GM21576 (cell line): Measurements from ENCODE around the gene FOXA3.
A peak's percentile ranks its signal among the peaks of the same experiment; 100 is the strongest.
"Not testable (repeated sequence)": the region's sequence is repeated elsewhere in the genome, so short reads cannot be mapped to it uniquely, and the experiment has no call there.

Experiments
- ATAC-seq: cut with Tn5 transposase; IDR thresholded peaks from one replicate; pipeline ENCODE4 v1.9.1; 2021; ENCODE audit warnings: mild to moderate bottlenecking, moderate library complexity; ENCODE audit not compliant: unreplicated experiment

FOXA3 gene

GRCh38 chr19:45887200-45887710 lies 23.1 kb downstream of the FOXA3 start:
- no peak for ATAC-seq

- ATAC-seq = no peak
These were observed 25.2 kb downstream of the FOXA3 start for GRCh38 chr19:45889210-45889885.

- ATAC-seq = no peak
These were observed 26.8 kb downstream of the FOXA3 start for GRCh38 chr19:45890877-45891276.

DNA sequence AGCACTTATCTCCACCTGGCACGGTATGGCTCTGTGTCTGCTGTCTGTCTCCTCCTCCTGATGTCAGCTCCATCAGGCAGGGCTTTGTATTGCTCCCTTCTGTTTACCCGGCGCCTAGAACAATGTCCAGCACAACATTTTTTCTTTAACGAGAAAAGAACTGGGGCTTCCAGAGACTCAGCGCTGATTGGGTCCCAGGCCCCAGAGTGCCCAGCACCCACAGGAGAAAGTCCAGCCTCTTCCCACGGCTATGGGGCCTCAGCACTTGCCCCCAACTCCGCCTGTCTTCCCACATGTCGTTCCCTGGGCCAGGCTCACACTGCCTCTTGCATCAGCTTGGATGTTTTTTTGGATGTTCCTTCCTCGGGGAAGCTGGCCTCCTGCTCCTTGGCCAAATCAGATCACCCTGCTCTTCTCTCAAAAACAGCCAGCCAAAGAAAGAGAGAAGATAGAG lies 31.4 kb downstream of the FOXA3 start:
- ATAC-seq = no peak

- ATAC-seq = not testable (repeated sequence)
These were observed 32.0 kb downstream of the FOXA3 start for GRCh38 chr19:45895983-45896599.

DNA sequence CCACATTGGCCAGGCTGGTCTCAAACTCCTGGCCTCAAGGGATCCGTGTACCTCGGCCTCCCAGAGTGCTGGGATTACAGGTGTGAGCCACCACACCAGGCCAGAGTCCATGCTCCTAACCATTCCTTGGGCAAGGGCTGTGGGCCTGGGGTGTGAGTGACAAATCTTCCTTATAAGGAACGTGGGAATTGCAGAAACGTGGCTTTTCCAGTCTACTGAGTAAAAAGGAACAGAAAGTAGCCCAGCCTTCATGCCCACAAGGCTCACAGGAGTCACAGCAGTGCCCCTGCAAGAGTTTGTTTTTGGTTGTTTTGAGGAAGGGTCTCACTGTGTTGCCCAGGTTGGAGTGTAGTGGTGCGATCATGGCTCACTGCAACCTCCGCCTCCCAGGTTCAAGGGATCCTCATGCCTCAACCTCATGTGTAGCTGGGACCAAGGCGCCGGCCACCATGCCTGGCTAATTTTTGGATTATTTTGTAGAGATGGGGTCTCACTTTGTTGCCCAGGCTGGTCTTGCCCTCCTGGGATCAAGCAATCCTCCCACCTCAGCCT lies 33.2 kb downstream of the FOXA3 start:
- ATAC-seq = no peak

GRCh38 chr19:45899253-45899652 lies 35.1 kb downstream of the FOXA3 start:
- no peak for ATAC-seq

DNA sequence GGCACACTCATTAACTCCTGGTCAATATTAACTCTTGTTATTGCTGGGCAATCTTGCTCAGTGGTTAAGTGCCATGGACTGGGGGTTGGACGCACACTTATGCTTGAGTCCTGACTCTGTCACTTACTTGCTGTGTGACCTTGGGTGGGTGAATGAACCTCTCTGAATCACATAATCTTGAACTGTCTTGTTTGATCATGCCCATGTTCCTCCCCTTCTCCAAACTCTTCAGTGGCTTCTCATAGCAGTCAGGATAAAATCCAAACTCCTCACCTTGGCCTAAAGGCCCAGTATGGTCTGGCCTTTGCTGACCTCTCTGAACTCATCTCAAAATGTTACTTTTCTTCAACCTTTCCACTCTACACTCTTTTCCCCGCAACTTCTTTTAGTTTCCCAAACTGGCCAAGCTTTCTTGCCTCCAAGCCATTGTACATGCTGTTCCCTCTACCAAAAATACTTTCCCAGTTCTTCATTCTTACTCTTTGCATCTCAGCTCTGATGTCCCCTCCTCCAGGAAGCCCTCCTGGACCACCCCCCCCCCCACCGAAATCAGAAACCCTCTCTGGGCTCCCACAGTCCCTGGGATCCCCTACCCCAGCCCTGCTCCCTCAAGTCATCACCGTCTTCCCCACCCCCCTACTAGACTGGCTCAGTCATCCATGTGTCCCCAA lies 35.9 kb downstream of the FOXA3 start:
- no peak for ATAC-seq

DNA sequence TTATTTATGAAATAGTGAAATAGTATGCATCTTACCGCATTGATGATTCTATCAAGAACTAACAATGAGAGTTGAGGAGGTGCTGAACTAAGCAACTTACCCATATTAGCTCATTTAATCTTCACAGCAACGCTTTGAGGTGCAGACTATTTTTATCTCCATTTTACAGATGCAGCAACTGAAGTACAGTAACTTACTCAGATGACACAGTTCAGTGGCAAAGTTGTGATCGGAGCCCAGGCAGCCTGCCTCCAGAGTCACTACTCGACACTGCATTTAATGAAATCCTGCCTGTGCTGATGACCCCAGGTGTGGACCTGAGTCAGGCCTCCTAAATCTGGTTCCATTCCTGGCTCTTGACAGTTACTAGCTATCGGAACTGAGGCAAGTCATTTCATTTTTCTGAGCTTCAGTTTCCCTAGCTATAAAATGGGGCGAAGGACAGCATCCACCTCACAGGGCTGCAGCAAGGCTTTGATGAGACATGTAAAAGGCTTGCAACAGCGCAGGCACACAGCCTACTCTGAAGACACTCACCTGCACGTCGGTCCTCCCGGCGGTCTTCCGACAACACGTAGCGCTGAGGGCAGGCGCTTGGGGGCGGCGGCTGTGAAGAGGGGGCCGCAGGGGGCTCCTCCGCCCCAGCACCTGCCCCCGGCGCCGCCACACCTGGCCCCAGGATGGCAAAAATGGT lies 36.8 kb downstream of the FOXA3 start:
- ATAC-seq = no peak

DNA sequence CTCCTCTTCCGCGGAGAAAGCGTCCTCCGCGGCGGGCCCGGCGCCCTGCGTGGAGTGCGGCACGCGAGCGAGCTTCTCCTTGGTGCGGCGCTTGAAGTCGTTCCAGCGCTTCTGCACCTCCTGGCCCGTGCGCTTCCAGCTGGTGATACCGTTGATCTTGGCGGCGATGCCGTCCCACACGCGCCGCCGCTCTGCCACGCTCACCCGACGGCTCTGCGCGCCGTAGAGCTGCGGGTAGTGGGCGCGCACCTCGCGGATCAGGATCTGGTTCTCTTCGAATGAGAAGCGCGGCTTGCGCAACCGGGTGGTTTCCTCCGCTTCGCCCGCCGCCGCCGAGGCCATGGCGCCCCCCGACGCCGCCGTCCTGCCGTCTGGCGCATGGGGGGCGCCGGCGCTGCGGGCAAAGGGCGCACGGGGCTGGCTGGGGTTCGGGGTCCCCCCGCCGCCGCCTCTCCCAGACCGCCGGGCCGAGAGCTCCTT lies 37.3 kb downstream of the FOXA3 start:
- no peak for ATAC-seq

- no peak for ATAC-seq
These were observed 38.0 kb downstream of the FOXA3 start, which contains the start of gene MYPOP for GRCh38 chr19:45901912-45902650. Gene MYPOP (minus strand): TSS chr19:45902613. CDS start chr19:45901773, 840 bp downstream.

GRCh38 chr19:45902651-45903625 lies 38.8 kb downstream of the FOXA3 start:
- ATAC-seq = peak; percentile 75

DNA sequence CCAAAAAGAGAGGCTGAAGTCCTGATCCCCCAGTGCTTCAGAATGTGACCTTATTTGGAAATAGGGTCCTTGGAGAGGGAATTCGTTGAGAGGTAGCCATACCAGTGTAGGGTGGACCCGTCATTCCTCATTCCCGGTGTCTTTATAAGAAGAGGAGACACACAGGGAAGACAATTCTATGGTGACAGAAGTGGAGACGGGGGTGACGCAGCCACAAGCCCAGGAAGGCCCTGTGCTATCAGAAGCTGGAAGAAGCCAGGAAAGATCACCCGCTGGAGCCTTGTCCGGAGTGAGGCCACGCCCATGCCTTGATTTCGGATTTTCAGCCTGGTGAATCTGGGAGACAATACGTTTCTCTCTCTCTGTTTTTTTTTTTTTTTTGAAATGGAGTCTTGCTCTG lies 40.9 kb downstream of the FOXA3 start:
- no peak for ATAC-seq

- ATAC-seq = no peak
These were observed 42.1 kb downstream of the FOXA3 start for GRCh38 chr19:45906221-45906620.

- ATAC-seq = no peak
These were observed 44.8 kb downstream of the FOXA3 start for GRCh38 chr19:45908956-45909355.

GRCh38 chr19:45911291-45911690 lies 47.2 kb downstream of the FOXA3 start:
- ATAC-seq = no peak

GRCh38 chr19:45913874-45914830 lies 50.0 kb downstream of the FOXA3 start, which contains the start of gene NANOS2:
Gene NANOS2 (minus strand): TSS chr19:45914778. CDS start chr19:45914693, 85 bp downstream.
- ATAC-seq = no peak
